ENCODE results near the gene BPGM.

DNA sequence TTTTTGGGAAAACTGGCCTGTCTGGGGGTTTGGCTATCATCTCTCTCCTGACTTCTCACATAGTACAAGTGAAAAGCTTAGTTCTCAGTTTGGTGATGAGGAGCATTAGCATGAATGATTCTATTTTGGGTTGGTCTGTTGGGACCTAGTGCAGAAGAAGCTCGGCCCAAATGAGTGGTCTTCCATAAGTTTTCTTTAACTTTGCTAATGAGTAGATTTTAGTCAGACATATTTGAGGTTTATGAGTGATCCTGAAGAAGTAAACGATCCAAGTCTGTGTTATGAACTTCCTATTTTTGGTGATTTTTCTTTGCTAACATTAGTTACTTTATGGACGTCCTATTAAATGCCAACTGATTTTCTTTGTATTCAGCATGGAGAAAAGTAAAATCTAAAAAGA, 81.1 kb downstream of the BPGM start:
- TF ChIP-seq POLR2A (IDR thresholded peaks at IDR 0.05) = no peak
- TF ChIP-seq CTCF (IDR thresholded peaks at IDR 0.05) = no peak

Measured in tibial nerve (tissue), 3 donors.